HG03439 (cell line): Measurements from ENCODE around the gene KDM1B.
A peak's percentile ranks its signal among the peaks of the same experiment; 100 is the strongest.
"Not testable (repeated sequence)": the region's sequence is repeated elsewhere in the genome, so short reads cannot be mapped to it uniquely, and the experiment has no call there.

ENCODE experiments used
- ATAC-seq: cut with Tn5 transposase; IDR thresholded peaks from one replicate; pipeline ENCODE4 v1.9.1; 2021; ENCODE audit warnings: mild to moderate bottlenecking, moderate library complexity; ENCODE audit not compliant: unreplicated experiment

KDM1B gene

DNA sequence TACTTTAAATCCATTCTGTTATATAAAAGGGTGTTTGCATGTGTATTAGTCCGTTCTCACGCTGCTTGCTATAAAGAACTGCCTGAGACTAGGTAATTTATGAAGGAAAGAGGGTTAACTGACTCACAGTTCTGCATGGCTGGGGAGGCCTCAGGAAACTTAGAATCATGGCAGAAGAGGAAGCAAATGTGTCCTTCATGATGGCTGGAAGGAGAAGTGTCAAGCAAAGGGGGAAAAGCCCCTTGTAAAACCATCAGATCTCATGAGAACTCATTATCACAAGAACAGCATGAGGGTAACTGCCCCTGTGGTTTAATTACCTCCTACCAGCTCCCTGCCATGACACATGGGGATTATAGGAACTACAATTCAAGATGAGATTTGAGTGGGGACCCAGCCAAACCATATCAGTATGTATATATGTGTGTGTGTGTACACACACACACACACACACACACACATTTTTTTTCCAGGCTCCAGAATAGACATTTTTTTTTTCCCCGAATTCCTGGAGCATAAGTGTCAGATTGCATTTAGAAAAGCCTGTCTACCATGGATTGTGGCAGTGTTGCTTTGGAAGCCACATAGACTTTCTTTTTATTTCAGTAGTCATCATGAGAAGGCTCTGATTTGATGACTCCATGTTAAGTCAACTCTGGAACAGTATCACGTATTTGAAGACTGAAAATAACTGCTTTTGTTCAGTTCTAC is 31.5 kb downstream of the KDM1B start:
- no peak for ATAC-seq

GRCh38 chr6:18187701-18188100 is 32.5 kb downstream of the KDM1B start:
- ATAC-seq: no peak

DNA sequence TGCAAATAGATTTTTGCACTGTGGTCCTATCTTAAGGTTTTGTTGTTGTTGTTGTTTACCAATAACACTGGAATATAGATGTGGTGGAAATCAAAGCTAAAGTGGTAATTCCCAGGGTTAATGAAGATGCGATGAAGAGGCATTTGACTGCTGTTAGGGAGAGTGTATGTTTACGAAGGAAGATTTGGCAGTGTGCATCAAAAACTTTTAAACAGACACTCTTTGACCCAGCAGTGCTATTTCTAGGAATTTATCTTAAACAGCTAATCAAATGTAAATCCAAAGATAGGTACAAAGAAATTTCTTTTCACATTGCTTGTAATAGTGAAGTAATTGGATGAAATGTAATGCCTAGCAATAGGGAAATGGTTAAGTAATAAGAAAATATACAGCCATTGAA is 34.0 kb downstream of the KDM1B start:
- ATAC-seq: no peak

- ATAC-seq: no peak
These were observed 36.8 kb downstream of the KDM1B start for GRCh38 chr6:18192026-18192425.

GRCh38 chr6:18203786-18204185 is 48.6 kb downstream of the KDM1B start:
- no peak for ATAC-seq

DNA sequence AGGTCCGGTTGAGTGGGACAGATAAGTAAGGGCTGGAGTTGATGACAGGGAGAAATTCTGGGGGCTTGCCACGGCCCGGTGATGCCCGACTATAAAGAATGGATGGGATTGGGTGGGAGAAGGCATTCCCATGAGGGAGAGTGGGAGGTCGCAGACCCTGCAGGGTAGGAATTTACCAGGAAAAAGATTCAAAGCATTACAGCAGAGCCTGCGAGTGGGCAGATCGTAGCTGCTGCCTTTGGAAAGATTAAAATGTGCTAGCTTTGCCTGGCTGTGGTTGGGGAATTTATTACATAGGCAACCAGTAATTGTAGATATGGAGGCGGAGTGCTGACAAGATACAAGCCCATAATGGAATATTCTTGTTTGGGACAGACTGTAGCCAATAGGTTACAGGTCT is 49.5 kb downstream of the KDM1B start:
- ATAC-seq: no peak

GRCh38 chr6:18206591-18206990 is 51.4 kb downstream of the KDM1B start:
- no peak for ATAC-seq

GRCh38 chr6:18207438-18207837 is 52.2 kb downstream of the KDM1B start:
- no peak for ATAC-seq

GRCh38 chr6:18207949-18208348 is 52.7 kb downstream of the KDM1B start:
- ATAC-seq: no peak

- ATAC-seq: not testable (repeated sequence)
These were observed 53.6 kb downstream of the KDM1B start for GRCh38 chr6:18208778-18209177.

DNA sequence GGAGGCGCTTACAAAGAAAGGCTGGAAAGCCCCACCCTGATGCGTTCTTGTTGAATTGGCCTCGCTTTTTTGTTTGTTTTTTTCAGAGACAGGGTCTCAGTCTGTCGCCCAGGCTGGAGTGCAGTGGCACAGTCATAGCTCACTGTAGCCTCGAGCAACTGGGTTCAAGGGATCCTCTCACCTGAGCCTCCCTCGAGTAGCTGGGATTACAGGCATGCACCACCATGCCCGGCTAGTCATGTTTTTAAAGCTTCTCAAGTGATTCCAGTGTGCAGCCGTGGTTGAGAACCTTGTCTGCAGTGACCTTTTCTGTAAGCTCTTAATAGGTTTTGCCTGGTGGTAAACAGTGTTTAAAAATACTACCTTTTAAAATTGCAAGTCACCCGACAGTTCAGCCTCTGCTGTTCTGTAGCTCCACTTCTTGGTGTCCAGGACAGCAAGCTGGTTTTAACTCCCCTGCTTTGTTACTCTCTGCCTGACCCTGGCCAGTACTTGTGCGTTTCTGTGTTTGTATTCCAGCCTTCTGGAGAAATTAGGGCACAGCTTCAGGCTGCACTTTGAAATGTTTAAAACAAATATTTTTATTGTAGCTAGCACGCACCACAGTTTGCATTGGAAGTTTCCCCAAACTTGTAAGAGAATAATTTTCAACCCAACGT is 54.4 kb downstream of the KDM1B start:
- ATAC-seq: no peak

DNA sequence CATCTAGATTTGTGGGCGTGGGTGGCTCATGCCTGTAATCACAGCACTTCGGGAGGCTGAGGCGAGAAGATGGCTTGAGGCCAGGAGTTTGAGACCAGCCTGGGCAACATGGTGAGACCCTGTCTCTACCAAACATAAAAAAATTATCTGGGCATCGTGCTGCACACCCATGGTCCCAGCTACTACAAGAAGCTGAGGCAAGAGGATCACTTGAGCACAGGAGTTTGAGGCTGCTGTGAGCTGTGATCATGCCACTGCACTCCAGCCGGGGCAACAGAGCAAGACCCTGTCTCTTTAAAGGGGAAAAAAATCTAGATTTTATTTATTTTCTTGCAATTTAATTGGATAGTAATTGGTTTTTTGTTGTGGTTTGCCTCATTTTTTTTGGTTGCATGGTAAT is 55.5 kb downstream of the KDM1B start:
- no peak for ATAC-seq

- ATAC-seq: peak; percentile 96
These were observed 56.1 kb downstream of the KDM1B start for GRCh38 chr6:18211338-18211737.

GRCh38 chr6:18212231-18212630 is 57.0 kb downstream of the KDM1B start:
- ATAC-seq: no peak

DNA sequence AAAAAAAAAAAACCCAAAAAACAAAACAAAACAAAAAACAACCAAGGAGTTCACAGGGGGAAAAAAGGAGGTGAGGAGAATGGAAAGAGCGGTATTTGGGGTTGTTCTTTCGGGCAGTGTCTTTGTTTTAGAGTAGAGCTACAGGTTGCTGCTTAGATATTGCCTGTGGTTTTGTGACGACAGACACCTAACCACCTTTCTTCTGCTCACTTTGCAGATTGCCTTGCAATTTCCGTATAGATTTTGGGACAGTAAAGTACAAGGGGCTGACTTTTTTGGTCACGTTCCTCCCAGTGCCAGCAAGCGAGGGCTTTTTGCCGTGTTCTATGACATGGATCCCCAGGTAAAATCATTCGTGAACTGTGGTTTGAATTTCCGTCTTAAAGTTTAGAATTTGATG is 58.2 kb downstream of the KDM1B start:
- no peak for ATAC-seq

- ATAC-seq: no peak
These were observed 58.8 kb downstream of the KDM1B start for GRCh38 chr6:18214003-18214402.

GRCh38 chr6:18215436-18215835 is 60.2 kb downstream of the KDM1B start:
- ATAC-seq: no peak

GRCh38 chr6:18216411-18216810 is 61.2 kb downstream of the KDM1B start:
- no peak for ATAC-seq

DNA sequence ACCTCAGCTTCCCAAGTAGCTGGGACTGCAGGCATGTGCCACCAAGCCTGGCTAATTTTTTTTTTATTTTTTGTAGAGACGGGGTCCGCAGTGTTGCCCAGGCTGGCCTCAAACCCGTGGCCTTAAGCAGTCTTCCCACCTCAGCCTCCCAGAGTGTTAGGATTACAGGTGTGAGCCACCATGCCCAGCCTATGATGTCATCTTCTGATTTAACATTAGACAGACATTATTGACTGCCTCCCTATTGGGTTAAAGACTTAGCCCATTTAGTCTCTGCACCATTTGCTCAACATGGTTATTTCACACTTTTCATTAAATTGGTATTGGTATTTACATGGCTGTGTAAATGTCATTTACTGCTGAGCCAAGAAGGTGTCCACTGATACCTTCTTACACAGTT is 63.0 kb downstream of the KDM1B start:
- no peak for ATAC-seq

GRCh38 chr6:18219591-18219990 is 64.4 kb downstream of the KDM1B start:
- no peak for ATAC-seq

DNA sequence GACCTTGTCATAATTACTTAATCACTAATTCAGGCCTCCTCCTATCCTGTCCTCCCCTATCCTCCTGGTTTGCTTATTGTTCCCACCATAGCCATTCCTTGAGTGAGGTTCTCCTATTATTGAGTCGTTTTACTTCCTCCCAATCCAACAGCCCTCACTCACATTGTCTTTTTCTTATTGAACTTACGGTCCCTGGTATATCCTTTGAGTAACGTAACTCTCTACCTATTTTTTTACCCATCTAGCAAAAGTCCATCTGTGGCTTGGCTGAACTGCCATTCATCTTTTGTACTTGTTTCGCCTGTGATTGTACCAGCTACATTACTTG is 66.0 kb downstream of the KDM1B start:
- ATAC-seq: no peak

DNA sequence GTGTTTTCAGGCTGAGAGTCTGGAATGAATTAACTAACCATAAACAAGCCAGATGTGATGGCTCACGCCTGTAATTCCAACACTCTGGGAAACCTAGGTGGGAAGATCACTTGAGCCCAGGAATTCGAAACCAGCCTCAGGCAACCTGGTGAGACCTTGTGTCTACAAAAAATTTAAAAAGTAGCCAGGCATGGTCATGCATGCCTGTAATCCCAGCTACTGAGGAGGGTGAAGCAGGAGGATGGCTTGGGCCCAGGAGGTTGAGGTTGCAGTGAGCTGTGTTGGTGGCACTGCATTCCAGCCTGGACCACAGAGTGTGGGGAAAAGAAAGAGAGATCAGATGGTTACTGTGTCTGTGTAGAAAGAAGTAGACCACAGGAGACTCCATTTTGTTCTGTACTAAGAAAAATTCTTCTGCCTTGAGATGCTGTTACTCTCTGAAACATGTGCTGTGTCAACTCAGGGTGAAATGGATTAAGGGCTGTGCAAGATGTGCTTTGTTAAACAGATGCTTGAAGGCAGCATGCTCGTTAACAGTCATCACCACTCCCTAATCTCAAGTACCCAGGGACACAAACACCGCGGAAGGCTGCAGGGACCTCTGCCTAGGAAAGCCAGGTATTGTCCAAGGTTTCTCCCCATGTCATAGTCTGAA is 71.4 kb downstream of the KDM1B start:
- not testable (repeated sequence) for ATAC-seq
